ENCODE measurements around the gene BIRC7. TPM values are rescaled to one million over a fixed set of nuclear protein-coding genes. Genes with fewer than 3 reads are reported as not detected.

Gene BIRC7
- total RNA-seq, 6 experiments from 2014 or later = not detected

GRCh38 chr20:63202811-63203526 is 32.7 kb upstream of the BIRC7 start:
- WGBS (ENCODE audit: insufficient coverage, low coverage, low lambda C conversion rate, missing lambda C conversion rate) = 92% methylated on average over 13 of the region's 29 CpGs
- no peaks in the 10 kb centered on the region for H3K27me3 ChIP-seq
- intact Hi-C loops (cut with DNase I) = no loop called here
- peak in 1 of 4 donors; percentile 9 for ATAC-seq
- H3K27ac ChIP-seq = no peak overlapping the region
- no peak for TF ChIP-seq POLR2A (IDR thresholded peaks at IDR 0.05)
- TF ChIP-seq, protein P1, sequence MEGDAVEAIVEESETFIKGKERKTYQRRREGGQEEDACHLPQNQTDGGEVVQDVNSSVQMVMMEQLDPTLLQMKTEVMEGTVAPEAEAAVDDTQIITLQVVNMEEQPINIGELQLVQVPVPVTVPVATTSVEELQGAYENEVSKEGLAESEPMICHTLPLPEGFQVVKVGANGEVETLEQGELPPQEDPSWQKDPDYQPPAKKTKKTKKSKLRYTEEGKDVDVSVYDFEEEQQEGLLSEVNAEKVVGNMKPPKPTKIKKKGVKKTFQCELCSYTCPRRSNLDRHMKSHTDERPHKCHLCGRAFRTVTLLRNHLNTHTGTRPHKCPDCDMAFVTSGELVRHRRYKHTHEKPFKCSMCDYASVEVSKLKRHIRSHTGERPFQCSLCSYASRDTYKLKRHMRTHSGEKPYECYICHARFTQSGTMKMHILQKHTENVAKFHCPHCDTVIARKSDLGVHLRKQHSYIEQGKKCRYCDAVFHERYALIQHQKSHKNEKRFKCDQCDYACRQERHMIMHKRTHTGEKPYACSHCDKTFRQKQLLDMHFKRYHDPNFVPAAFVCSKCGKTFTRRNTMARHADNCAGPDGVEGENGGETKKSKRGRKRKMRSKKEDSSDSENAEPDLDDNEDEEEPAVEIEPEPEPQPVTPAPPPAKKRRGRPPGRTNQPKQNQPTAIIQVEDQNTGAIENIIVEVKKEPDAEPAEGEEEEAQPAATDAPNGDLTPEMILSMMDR (IDR thresholded peaks at IDR 0.05) = no peak
- no peak overlapping the region for H3K4me3 ChIP-seq
- peak in 1 of 3 donors; percentile 22 for DNase-seq
- H3K4me1 ChIP-seq = peaks cover 0 to 9% (median 4%) of the 10 kb centered on the region in 4 donors
- H3K9me3 ChIP-seq = no peaks in the 10 kb centered on the region
- H3K36me3 ChIP-seq = peaks cover 0 to 48% (median 24%) of the 10 kb centered on the region in 4 donors

GRCh38 chr20:63204362-63204761 is 31.3 kb upstream of the BIRC7 start:
- H3K27ac ChIP-seq = no peak overlapping the region
- intact Hi-C loops (cut with DNase I) = no loop called here
- WGBS (ENCODE audit: insufficient coverage, low coverage, low lambda C conversion rate, missing lambda C conversion rate) = 76% methylated on average over 5 of the region's 5 CpGs
- peaks cover 0 to 61% (median 28%) of the 10 kb centered on the region in 4 donors for H3K36me3 ChIP-seq
- ATAC-seq (no peak), DNase-seq (no peak)
- H3K9me3 ChIP-seq = no peaks in the 10 kb centered on the region
- TF ChIP-seq POLR2A (IDR thresholded peaks at IDR 0.05) = no peak
- TF ChIP-seq, protein P1 (IDR thresholded peaks at IDR 0.05) = no peak
- no peaks in the 10 kb centered on the region for H3K27me3 ChIP-seq
- H3K4me1 ChIP-seq = no peaks in the 10 kb centered on the region
- H3K4me3 ChIP-seq = no peak overlapping the region

GRCh38 chr20:63205896-63206295 is 29.8 kb upstream of the BIRC7 start:
- H3K27ac ChIP-seq = no peak overlapping the region
- no peaks in the 10 kb centered on the region for H3K4me1 ChIP-seq
- no peak overlapping the region for H3K4me3 ChIP-seq
- intact Hi-C loops (cut with DNase I) = no loop called here
- WGBS (ENCODE audit: insufficient coverage, low coverage, low lambda C conversion rate, missing lambda C conversion rate) = no CpG with 5 or more reads among the region's 10 CpGs
- no peaks in the 10 kb centered on the region for H3K9me3 ChIP-seq
- no peak for DNase-seq
- no peak for TF ChIP-seq POLR2A (IDR thresholded peaks at IDR 0.05)
- TF ChIP-seq, protein P1 (IDR thresholded peaks at IDR 0.05) = no peak
- H3K27me3 ChIP-seq = no peaks in the 10 kb centered on the region
- peaks cover 0 to 67% (median 28%) of the 10 kb centered on the region in 4 donors for H3K36me3 ChIP-seq
- ATAC-seq = no peak

DNA sequence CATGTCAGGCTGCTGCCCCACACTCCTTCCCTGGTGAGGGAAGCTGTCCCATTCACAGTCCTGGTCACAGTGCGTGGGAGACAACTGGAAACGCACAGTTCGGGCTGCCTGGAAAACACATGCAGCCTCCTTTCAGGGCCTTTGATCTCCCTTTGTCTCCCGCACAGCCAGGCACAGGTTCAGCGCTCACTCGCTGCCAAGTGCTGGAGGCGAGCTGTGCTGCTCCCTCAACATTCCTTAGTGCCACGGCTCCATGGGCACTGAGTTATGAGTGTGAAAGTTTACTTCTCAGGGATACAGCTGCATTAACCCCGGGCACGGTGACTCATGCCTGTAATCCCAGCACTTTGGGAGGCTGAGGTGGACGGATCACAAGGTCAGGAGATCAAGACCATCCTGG is 28.8 kb upstream of the BIRC7 start:
- H3K27ac ChIP-seq = no peak overlapping the region
- H3K9me3 ChIP-seq = no peaks in the 10 kb centered on the region
- 77% methylated on average over 5 of the region's 11 CpGs for whole genome bisulfite sequencing (ENCODE audit: insufficient coverage, low coverage, low lambda C conversion rate, missing lambda C conversion rate)
- DNase-seq (no peak), ATAC-seq (no peak)
- no peaks in the 10 kb centered on the region for H3K27me3 ChIP-seq
- peaks cover 0 to 70% (median 26%) of the 10 kb centered on the region in 4 donors for H3K36me3 ChIP-seq
- intact Hi-C loops (cut with DNase I) = no loop called here
- no peak overlapping the region for H3K4me3 ChIP-seq
- TF ChIP-seq, protein P1 (IDR thresholded peaks at IDR 0.05) = no peak
- TF ChIP-seq POLR2A (IDR thresholded peaks at IDR 0.05) = no peak
- H3K4me1 ChIP-seq = no peaks in the 10 kb centered on the region

Measured in right lobe of liver (tissue), 6 donors.